Right lobe of liver (tissue), 4 donors: ENCODE results near the gene ZNG1F.
"Not testable (repeated sequence)": the region's sequence is repeated elsewhere in the genome, so short reads cannot be mapped to it uniquely, and the experiment has no call there.

ENCODE experiments used
- CTCF ChIP-seq, 4 donors: fragments of 200-600 bp in 3 of 4; fragments of 450-650 bp in 1 of 4; IDR thresholded peaks; one replicate each; pipeline versions ENCODE4 v1.5.1 to v1.8.0; 2016 to 2022; ENCODE audit warnings: antibody characterized with exemption in 4 of 4, mild to moderate bottlenecking in 2 of 4
- POLR2A ChIP-seq: fragments of 450-650 bp; IDR thresholded peaks from one replicate; pipeline ENCODE4 v1.6.1; 2017; ENCODE audit warnings: antibody characterized with exemption, mild to moderate bottlenecking
- donor health status: DM: no; HTN: no; CAD: no.
- donor health status: DM: no; HTN: no; CAD: no.
- donor health status: DM: no; HTN: yes; CAD: no.

GRCh38 chr9:41108816-41109215, 80.3 kb downstream of the ZNG1F start:
- TF ChIP-seq CTCF (IDR thresholded peaks at IDR 0.05); POLR2A: not testable (repeated sequence)
